Islet of Langerhans (tissue), 1 donor: ENCODE data around the gene GCA.

Experiments
- FAIRE-seq: peaks from one replicate; lab custom pipeline; 2011; peaks lifted over from hg19 to GRCh38; lab: Jason Lieb, UNC

The GCA gene, protein sequence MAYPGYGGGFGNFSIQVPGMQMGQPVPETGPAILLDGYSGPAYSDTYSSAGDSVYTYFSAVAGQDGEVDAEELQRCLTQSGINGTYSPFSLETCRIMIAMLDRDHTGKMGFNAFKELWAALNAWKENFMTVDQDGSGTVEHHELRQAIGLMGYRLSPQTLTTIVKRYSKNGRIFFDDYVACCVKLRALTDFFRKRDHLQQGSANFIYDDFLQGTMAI

DNA sequence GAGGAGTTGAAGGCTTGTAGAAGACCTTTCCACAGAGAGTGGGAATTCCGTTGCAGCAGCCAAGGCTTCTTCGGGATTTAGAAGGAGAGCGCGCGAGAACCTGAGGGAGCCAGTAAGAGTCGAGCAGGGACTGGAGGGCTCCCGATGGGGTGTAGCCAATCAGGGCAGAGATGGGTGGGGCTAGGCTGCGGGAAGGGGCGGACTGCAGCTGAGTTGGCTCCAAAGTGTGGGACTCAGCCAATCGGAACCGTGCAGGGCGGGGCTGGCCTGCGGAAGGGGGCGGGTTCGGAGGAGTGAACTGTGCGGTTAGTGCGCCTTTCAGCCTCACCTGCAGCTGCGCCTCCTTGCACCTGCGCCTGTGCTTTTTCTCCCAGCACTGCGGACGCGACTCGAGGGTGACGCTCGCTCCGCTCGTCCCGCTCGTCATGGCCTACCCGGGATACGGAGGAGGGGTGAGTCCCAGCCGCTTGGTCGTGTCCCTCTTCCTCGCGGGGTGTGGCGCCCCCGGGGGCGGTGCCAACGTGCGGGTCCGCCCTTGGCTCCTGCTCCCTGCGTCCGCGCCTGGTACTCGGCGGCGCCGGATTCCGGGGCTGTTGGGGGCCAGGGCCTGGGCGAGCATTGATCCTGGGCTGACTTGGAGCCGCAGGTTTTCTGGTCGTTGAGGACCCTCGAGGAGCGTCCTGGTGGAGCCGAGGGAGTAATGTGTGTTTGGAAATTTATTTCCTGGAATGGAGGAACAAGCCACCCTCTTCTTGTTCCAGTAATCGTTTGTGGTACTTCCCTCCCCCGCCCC lies at the start of gene GCA:
Gene GCA, plus strand, starts transcription at position 309 of the 793 bp plus-strand sequence. Its CDS starts 117 bp downstream, at position 426.
- FAIRE-seq: peak; percentile 94

DNA sequence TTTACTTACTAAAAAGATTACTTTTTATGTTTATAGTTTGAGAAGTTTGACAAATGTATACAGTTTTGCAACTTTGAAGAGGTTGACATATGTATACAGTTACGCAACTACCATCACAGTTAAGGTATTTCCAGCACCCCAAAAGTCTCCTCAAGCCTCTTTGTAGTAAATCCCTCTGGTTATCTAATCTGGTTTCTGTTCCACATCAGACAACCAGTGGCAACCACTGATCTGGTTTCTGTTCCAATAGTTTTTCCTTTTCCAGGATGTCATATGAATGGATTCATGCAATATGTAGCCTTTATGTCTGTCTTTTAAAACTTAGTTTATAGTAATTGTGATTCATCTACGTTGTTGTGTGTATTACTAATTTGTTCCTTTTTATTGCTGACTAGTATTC lies 48.9 kb upstream of the GCA start:
- no peak for FAIRE-seq

DNA sequence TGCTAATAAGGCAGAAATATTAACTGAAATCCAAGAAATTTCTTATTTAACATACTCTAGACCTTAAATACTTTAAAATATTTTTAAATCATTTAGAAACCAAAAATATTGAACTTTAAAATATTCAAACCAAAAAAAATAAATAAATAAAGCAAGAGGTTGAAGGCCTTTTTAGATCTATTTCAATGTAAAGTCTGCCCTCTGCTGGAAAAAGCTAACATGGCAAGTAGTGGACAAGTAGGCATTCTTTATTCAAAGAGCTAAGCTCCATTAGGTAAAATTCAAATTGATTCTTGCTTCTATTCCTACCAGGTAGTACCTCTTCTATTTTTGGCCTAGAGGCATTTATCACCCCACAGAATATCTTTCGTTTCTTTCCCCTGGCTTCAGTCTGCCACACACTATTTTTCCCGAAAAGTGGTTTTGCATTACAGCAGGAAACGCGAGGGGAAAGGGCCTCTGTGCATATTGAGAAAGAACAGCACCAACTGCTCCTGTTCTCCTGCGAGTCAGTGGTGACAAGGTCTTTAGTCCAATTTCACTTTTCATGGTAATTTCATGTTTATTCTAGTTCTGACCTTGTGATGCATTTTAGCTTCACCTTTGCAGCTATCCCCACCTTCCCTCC lies 45.9 kb upstream of the GCA start:
- peak; percentile 98 for FAIRE-seq

DNA sequence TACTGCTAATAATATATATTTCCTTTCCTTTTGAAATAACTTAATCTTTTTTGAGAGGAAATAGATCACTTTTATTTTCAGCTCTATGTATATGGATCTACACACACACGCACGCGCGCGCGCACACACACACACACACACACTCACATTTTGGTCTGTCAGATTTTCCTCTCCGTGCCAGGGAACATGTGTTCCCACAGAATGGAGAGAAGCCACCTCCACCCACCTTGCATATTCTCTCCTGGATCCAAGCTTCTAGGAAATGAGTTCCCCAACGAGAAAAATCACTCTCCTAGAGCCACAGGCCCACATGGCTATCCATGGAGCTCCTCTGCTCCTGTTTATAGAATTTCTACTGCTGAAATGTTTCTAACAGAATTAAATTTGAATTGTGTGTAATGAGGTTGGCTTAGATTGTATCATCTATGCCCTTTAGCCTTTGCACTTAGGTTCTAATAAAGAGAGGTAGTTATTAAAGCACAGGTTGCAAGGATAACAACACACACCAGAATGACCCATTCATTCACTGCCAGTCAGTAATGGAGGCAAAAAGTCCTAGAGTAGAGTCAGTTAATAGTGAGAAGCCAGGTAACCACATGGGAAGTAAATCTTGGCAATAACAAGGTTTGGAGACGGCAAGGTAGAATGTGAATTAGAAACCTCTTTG lies 45.1 kb upstream of the GCA start:
- no peak for FAIRE-seq

DNA sequence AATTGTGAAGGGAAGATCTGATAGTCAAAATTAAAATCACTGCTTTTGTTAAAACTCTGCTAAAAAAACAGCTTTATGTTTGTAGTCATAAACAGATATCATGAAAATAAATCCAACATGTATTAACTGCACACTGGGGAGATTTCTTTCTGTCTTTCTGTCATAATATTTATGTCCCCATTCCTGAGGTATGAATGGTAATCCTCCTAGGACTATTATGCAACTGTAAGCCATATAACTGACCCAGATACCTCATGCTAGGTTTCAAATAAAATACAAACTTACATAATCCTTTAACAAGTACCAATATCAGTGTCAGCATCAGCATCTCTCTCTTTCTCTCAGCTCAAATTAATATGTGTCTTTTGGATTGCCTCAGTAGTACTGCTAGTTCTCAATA lies 43.7 kb upstream of the GCA start:
- FAIRE-seq: no peak

DNA sequence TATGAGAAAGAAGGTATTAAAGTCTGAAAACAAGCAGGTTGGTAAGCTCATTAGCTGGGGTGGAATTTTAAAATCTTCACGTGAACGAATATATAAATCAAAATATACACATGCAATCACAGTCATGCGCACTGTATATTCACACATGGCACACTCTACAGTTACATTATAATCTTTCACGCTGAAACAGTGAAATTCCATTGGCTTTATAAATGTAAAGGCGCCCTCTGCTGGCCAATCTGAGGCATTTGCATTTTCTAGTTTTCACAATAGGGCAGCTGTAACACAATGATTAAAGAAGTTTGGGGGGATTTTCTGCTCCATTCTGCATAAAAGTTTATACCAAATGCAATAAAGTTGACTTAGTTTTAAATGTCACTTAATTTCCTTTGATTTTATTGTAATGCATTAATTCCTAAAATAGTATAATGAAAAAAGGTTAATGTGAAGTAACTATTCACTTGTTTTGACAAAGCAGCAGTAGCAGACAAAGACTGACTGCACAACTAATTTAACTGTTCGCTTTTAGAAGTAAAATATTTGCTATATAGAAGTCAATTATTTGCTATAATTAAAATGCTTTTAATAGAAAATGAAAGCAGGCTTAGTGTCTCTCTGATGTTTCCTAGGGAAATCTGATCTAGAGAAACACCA lies 42.7 kb upstream of the GCA start:
- FAIRE-seq: peak; percentile 99

DNA sequence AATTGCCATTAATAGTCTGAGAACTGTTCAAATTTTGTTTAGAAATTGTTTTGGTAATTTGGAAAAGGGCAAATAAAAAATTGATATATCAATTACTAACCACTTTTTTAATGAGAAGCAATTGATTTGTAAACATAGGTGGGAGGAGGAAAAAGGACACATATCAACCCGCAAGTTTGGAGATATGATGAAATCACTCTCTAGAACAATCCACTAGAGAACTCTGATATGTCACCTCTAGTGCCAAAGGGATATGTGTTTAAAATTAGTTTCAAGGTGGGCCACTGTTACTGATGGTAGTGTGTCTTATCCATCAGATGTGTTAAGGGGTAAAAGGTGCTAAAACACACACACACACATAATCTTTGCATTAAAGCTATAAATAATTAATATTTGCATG lies 42.1 kb upstream of the GCA start:
- no peak for FAIRE-seq

DNA sequence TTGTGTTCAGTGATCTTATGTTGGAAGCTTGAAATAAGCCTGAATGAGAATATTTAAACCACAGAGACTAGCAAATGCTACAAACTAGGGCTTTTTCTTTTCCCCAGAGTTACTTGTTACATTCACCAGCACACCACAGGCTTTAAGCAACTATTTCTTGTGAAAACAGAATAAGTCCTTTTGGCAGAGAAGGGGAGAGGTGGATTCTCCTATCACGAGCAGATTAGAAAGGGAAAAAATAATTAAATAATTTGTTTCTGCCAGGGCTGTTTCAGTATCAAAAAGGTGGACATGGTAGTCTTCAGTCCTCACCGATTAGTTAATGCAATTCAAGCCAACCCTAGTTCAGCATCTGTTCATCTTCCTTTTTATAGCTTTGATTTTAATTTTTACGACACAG lies 38.0 kb upstream of the GCA start:
- no peak for FAIRE-seq

DNA sequence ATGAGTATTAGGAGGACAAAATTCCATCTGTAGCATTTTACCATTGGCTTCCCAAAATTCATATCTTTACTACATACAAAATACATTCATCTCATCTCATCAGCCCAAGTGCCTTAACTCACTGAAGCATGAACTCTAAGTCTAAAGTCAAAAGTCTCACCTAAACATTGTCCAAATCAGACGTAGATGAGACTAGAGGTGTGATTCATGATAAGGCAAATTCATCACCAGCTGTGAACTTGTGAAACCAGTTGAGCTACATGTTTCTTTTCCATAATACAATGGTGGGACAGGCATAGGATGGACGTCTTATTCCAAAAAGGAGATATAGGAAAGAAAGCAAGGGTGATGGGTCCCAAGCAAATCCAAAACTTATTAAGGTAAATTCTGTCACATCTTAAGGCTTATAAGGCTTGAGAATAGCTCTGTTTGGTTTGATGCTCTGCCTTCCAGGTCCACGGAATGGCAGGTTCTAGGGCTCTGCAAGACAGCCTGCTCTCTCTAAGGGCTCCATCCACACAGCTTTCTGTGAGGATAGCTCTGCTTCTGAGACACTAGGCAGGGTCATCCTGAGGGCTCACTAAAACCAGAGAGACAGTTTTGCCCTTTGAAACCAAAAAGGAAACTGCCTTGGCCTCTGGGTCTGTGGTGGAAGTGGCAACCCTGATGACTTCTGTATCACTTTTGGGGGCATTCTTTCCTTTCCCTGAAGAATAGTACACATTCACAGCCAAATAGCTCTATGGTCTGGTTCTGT lies 35.0 kb upstream of the GCA start:
- no peak for FAIRE-seq

DNA sequence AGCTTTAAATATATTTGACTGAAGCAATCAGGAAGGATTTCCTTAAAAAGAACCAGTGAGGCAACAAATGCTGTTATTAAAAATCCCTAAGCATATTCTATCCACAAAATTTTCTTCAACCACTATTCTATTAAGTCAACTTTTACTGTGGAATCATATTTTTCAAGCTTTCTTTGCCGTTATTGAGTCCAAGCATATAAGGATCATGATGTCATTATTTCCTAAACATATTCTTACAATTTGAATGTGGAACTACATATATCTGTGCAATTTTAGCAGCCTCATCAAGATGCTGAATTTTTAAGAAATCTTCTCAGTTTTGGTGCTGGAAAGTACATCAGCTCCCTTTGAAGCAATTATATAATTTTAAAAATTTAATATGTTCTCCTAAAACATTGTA lies 31.1 kb upstream of the GCA start:
- no peak for FAIRE-seq

DNA sequence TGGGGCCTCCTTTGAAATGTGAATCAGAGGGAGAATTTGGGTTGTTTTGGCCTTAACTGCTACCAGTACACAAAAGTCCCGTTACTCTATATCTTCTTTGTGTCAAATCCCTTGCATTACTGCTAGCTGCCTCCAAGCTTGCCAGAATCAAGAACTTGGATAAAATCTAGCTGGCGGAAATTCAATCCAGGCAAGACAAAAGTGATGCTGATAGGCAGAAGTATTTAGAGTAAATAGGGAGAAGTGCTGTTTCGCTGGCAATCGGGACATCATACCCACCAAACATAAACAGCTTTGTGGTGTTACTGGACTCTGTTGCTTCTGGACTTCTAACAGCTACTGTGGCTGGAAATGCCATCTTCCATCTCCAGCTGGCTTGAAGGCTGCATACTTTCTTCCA lies 28.0 kb upstream of the GCA start:
- FAIRE-seq: no peak

DNA sequence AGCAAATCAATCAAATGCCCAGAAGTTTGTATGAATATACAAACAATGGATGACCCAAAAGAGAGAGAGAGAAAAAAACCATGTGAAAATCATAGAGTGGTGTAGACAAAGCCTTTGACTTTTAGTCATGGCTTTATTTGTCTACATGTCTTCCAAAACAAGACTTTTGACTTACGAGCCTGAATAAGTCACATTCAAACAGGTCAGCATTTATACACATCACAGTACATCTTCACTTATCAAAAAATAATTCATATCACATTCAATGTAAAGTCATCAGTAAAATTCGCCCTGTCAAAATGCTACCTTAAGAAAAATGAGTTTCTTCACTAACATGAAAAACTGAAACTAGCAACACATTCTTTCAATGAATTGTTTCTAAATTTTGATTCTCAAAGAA lies 27.3 kb upstream of the GCA start:
- no peak for FAIRE-seq

DNA sequence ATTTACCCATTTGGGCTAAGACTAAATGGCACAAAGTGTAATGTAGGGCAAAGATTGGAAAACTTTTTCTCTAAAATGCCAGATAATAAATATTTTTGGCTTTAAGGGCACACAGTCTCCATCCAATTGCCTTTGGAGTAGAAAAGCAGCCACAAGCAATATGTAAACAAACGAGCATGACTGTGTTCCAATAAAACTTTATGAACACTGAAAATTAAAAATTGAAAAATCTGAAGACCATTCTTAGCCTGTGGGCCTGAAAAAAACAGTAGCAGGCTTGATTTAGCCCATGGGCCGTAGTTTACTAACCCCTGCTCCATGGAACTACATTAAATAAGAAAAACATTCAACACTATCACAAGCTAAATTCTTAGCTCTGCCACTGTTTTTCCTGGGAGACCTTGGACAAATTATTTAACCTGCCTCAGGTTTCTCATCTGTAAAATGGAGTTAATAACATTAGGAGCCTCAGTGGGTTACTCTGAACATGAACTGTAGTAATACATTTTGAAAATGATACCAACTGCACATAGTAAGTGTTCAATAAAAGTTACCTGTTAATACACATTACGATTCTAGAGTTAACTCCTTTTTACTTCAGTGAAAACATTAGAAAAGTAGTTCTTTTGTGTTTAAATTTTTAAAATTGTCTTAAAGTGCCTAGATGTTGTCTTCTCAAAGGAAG lies 26.7 kb upstream of the GCA start:
- no peak for FAIRE-seq

DNA sequence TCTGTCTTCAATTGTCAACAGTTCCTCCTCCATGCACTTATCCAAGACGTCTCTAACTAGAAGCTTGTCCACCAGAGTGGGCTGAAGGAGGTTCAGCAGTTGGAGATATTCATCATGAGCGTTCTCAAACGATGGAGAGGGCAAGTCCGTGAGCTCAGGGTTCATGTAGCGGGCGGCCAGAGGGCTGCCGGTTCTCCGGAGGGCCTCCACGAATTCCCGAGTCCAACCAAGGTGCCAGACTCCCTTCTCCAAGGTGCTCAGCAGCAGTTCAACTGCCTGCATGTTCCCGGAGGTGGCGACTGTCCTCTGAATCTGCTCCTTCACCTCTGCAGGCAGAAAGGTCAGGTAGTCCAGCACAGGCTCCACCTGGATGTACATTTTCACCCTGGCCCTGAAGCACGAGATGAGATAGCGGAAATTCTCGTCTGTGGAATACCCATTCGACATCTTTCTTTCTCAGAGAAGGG lies 26.0 kb upstream of the GCA start:
- no peak for FAIRE-seq

DNA sequence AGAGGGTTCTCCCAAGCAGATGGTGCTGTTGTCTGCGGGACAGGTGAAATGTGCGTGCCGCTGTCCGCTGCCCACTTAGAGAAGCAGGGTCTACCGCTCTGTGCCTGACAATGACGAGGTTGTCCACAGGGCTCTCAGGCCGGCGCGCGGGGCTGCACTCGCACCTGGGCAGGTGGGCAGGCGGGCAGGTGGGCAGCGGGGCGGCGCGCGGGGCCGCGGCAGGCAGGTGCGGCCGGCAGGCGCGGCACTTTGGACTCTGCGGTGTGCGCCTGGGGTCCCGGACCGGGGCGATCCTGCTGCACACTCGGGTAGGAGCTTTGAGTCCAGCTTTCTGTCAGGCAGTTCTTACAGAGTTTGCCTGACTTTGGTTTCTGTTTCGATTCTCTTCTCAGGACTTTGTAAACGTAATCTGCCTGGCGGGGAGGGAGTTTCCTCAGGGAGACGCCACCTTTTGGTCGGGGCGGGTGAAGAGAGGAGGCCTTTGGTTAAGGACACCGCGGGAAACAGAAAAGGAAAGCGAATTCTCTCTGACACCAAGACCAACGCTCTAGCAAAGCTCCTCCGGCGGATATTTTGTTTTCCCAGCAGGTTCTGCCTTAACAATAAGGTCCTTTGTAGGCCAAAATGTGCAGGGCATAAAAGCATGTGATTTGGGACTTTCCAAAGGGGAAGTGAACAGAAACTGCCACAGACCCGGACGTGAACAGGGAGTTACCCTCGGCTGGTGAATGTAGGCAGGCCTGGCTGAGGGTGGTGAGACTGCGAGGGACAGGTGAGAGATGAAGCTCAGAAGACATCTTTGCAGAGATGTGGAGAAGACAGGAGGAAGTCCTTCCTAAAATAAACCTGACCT lies 25.4 kb upstream of the GCA start, which contains the start of gene IFIH1:
Gene IFIH1, minus strand, starts transcription at position 357 of the 853 bp plus-strand sequence. CDS start 377 bp downstream, outside the sequence.
- peak; percentile 51 for FAIRE-seq

DNA sequence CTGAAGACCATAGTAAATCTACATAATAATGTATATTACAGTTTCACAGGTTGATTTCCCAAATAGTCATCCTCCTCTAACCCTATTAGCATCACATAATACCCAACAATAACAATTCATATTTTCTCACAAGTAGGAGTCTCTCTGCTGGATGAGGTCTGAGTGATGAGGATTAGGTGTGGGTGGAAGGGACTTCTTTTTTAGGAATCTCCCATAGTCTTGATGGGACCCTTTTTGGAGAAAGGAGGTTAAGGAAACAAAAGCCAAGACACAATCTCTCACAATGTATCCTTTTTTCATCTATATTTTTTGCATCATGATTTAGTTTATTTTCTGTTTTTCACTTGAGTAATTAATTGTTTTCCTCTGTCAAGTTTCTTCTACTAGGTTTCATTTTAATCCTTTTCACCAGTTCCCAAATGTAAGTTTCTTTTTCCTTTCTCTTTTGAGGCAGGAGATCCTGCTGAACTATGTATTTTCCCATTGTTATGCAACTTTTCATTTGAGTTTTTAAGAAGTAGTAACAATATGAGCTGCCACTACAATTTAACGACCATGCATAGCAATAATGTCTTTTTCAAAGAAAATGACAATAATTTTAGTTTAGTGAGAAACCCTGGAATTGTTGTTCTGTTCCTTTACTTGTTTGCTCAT lies 22.9 kb upstream of the GCA start:
- FAIRE-seq: peak; percentile 24

DNA sequence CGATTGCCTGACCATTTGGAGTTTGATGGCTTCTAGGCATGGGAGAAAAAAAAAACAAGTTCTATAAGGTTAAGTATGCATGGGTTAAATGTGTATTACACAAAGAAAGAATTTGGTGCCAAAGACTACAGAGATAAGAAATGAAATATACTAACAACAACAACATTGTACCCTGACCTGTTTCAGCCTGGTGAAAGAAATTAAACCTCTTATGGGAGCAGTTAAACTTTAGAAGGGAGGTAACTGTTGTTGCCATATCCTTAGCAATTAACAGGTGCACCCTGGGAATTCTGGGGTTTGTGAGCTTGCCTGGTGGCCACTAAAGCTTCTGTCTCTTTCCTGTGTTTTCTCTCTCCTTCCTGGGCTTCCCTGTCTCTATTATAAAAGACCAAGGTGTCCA lies 19.0 kb upstream of the GCA start:
- no peak for FAIRE-seq

DNA sequence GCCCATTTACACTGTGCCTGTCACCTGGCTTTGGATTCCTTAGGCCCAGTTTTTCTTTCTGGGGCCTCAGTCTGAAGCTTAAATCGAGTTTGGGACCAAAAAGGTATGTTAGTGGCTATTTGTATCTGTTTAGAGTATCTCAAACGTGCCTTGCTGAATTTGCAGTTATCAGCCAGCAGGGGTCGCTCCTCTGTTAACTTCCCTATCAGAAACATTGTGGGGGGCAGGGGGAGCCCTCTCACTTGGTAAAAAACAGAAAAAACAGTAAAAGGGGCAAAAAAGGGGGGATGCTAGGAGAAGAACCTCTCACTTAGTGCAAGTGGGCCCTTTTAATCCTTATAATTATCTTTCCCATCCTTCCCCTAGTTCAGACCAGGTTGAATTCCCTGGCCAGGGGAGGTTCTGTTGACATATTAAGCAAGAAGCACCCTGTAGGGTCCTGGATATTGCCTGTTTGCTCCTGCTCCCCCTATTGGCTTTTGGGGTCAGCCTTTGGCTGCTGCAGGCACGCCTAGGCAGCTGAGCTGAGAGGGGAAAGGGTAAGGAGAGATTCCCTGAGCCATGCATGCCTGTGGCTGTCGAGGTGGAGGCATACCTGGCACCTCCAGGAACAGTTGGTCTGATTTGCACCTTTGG lies 16.7 kb upstream of the GCA start:
- FAIRE-seq: no peak

DNA sequence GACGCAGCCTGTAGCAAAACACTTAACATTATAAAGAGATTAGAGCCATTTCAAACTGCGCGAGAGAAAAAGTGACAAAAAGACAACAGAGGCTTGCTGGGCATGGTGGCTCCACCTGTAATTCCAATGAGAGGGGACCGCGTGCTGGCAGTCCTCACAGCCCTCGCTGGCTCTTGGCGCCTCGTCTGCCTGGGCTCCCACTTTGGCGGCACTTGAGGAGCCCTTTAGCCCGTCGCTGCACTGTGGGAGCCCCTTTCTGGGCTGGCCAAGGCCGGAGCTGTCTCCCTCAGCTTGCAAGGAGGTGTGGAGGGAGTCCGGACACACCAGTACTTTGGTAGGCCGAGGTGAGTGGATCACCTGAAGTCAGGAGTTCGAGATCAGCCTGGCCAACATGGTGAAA lies 16.1 kb upstream of the GCA start:
- FAIRE-seq: no peak
